HG02981 (cell line): ENCODE results near the gene PML.

ENCODE experiments used
- ATAC-seq: cut with Tn5 transposase; IDR thresholded peaks from one replicate; pipeline ENCODE4 v1.9.1; 2021; ENCODE audit warnings: mild to moderate bottlenecking, moderate library complexity; ENCODE audit not compliant: unreplicated experiment

PML gene, protein sequence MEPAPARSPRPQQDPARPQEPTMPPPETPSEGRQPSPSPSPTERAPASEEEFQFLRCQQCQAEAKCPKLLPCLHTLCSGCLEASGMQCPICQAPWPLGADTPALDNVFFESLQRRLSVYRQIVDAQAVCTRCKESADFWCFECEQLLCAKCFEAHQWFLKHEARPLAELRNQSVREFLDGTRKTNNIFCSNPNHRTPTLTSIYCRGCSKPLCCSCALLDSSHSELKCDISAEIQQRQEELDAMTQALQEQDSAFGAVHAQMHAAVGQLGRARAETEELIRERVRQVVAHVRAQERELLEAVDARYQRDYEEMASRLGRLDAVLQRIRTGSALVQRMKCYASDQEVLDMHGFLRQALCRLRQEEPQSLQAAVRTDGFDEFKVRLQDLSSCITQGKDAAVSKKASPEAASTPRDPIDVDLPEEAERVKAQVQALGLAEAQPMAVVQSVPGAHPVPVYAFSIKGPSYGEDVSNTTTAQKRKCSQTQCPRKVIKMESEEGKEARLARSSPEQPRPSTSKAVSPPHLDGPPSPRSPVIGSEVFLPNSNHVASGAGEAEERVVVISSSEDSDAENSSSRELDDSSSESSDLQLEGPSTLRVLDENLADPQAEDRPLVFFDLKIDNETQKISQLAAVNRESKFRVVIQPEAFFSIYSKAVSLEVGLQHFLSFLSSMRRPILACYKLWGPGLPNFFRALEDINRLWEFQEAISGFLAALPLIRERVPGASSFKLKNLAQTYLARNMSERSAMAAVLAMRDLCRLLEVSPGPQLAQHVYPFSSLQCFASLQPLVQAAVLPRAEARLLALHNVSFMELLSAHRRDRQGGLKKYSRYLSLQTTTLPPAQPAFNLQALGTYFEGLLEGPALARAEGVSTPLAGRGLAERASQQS

DNA sequence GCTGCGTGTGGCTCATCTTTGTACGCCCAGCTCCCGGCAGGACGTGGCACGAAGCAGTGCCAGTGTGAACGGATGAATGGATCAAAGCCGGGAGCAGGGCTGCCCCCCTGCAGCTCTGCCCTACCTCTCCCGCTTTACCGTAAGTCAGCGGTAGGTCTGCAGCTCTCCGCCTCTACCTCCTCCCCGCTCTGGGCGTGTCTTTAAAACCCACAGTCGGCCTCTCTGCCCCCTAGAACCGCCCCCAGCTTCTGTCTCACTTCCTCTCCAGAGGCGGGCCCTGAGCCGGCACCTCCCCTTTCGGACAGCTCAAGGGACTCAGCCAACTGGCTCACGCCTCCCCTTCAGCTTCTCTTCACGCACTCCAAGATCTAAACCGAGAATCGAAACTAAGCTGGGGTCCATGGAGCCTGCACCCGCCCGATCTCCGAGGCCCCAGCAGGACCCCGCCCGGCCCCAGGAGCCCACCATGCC, at the start of gene PML:
Gene PML, plus strand, starts transcription at position 304 of the 471 bp plus-strand sequence. Its CDS starts 97 bp downstream, at position 401.
- ATAC-seq = peak; percentile 65

DNA sequence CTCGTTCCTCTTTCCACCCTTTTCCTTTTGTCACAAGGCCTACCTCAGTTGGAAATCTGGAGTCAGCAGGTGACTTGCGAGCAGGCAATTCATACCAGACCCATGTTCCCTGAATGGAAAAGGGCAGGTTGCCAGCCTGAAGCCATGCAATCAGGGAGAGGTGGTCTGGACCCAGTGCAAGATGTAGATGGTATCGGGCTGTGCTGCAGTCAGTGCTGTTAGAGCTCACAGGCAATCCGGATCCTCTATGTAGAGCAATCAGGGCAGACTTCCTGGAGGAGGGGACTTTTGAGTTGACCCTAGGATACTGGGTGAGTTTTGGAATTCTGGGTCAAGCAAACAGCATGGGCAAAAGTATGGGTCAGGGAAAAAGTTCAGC, 49.4 kb upstream of the PML start:
- ATAC-seq = no peak

GRCh38 chr15:73946046-73946721, 48.3 kb upstream of the PML start:
- no peak for ATAC-seq

GRCh38 chr15:73946795-73947370, 47.6 kb upstream of the PML start:
- no peak for ATAC-seq

DNA sequence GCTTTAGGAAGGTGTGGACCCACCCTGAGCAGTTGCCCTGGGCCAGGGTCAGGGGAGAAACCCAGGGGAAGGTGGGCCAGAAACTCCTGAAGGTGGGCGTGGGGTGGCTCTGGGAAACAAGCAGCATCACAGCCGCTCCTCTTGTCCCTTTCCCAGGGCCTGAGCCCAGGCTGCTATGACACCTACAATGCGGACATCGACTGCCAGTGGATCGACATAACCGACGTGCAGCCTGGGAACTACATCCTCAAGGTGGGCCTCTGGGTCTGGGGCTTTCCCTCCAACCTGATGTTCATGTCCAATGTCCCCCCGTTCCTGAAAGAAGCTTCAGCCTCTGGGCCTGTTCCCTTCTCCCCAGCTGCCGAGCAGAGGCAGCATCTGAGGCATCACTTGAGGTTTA, 46.9 kb upstream of the PML start:
- ATAC-seq = no peak

GRCh38 chr15:73948396-73948795, 46.1 kb upstream of the PML start:
- no peak for ATAC-seq

- ATAC-seq = no peak
Measured at GRCh38 chr15:73948982-73949381, 45.5 kb upstream of the PML start.

GRCh38 chr15:73949496-73949895, 45.0 kb upstream of the PML start:
- no peak for ATAC-seq

DNA sequence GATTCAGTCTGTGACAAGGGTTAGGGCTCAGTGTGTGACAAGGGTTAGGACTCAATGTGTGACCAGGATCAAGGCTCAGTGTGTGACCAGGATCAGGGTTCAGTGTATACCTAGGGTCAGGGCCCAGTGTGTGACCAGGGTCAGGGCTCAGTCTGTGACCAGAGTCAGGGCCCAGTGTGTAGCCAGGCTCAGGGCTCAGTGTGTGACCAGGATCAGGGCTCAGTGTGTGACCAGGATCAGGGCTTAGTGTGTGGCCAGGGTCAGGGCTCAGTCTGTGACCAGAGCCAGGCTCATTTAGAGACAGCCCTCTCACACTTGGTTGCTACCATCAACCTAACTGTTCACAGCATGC, 44.1 kb upstream of the PML start:
- no peak for ATAC-seq

GRCh38 chr15:73950831-73951561, 43.5 kb upstream of the PML start:
- ATAC-seq = peak; percentile 71

GRCh38 chr15:73951601-73952000, 42.9 kb upstream of the PML start:
- no peak for ATAC-seq

- no peak for ATAC-seq
Measured at GRCh38 chr15:73952171-73952912, 42.2 kb upstream of the PML start.

DNA sequence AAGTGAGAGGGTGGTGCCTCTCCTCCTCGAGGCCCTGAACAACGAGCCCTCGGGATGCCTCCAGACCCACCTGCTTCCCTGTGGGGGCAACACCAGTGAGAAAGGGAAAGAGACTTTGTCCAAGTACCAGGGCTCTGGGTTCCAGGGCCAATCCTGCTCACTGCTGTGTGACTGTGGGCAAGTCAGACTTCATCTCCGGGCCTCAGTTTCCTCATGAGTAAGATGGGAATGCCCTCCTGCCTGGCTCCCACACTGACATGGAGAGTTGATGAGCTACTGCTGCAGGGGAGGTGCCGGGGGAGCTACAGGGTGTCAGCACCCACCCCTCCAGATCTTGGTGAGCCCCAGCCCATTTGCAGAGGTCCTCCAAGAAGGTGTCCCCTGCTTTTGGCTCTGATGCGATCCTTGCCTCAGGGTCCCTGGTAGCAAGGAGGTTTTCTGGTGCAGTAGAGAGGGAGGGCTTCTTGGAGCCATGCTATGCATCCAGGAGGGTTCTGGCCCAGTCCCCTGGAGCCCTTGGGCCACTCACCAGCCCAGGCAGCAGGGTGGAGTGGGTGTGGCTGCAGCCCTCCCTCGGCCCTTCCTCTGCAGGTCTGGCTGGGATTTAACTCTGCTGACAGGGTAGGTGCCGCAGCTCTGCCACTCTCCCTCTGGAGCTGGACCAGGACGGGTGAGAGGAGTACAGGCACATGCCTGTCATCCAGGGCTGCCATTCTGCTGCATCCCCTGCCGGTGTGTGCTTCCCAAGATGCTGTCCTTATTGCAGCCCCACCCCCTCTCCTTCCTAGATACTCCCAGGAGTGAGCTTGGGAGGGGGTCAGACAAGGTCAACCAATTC, 41.4 kb upstream of the PML start:
- no peak for ATAC-seq

DNA sequence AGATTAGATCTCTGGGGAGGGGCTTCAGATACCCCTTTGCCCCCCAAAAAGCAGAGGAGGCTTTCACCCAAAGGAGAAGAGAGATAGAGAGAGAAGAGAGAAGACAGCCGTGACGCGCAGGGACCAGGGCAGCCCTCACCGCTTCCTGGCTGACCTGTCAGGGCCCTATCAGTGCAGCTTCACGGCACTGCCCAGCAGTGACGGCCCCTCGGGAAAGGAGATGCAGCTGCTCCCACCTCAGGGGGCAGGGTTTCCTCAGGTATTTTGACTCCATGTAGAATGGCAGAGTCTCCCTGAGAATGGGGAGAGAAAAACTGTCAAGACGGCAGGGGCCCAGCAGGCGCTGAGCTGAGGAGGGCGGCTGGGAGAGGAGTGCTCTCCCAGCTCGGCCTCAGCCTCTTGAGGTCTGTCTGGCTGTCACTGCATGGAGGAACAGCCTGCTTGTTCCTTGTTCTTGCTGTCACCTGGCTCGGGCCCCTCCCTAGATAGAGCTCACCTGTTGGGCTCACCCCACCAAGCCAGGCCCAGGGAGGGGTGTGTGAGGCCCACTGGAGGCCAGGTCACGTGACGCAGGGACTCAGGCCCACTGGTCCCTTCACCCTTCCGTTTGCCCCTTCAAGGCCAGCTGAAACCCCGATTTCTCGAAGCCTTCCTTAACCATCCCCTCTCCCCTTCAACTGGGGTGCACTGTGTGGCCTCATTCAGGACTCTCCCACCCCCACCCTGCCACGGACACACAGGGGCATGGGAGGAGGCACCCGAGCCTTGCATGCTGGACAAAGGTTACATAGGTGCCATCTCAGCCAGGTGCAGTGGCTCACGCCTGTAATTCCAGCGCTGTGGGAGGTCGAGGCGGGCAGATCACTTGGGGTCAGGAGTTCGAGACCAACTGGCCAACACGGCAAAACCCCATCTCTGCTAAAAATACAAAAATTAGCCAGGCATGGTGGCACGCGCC, 40.0 kb upstream of the PML start:
- ATAC-seq = no peak

GRCh38 chr15:73955326-73955725, 39.2 kb upstream of the PML start:
- ATAC-seq = no peak

- no peak for ATAC-seq
Measured at GRCh38 chr15:73955861-73956742, 38.4 kb upstream of the PML start.

- ATAC-seq = no peak
Measured at GRCh38 chr15:73956743-73957135, 37.8 kb upstream of the PML start.
